HG02798 (cell line): Measurements from ENCODE around the gene NPC1.

ENCODE experiments used
- ATAC-seq: cut with Tn5 transposase; IDR thresholded peaks from one replicate; pipeline ENCODE4 v1.9.1; 2021; ENCODE audit warnings: mild to moderate bottlenecking; ENCODE audit not compliant: unreplicated experiment, poor library complexity

Gene NPC1

DNA sequence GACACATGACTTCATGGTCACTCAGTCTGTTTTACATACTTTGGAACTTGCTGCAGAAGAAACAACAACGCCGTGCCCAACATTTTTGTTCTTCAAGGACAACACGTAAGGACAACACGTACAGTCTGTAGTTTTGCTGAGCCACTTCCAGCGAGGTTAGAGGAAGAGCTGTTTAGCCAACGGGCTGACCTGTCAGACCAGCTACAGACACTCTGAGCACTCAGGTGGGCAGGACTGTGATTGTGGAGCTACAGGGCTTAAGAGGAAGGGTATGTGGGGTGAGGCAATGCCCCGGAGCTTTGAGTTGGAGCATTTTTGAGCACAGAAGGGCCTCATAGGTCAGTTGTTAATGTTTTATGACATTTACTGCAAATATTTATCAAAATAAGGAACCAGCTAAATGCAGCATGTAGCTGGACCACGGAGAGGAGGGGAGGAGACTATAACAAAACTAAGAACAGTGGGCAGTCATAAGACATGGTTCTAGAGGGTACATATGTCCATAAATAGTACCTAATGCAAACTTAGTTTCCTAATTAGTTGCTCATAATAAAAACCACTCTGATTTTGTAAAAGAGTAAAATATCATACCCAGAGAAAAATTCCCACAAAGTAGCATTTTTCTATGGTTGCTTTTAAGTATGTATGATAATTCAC lies 26.3 kb upstream of the NPC1 start:
- ATAC-seq, result no peak

DNA sequence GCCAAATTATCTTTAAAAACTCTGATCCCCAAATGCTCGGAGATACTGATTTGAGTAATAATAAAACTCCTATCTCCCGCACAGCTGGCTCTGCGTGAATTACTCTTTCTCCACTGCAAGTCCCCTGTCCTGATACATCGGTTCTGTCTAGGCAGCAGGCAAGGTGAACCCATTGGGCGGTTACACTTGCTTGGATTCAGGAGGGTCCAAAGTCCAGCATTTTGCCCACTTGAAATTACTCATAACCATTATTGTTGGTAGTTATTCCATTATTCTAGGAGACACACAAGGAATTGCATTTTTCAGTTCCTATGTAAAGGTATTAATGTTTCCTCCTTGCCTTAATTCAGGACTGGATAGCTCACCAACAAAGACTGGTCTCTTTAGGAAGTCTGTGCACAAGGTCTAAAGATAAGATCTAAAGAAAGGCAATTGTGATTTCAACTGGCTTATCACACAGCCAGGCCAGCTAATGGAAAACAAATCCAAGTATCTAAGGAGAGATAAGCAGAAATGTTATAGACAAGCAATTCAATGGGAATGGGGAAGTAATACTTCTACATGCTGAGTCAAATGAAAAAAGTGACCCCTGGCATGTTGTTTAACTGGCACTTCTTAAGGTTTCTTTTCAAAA lies 23.2 kb upstream of the NPC1 start:
- no peak for ATAC-seq

DNA sequence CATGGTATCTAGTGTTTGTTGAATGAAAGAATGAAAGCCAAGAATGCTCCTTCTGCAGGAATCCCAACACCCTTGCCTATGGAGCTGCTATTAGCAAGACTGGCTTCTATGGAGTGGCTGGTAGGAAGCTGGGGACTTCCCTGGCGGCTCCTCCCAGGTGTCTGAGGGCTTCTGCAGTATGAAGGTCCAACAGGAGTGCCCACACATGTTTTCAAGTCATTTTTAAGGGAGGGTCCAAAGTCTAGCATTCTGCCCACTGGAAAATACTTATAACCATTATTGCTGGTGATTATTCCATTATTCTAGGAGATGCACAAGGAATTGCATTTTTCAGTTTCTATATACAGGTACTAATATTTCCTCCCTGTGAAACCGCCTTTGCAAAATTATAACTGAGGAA lies 21.9 kb upstream of the NPC1 start:
- ATAC-seq, result no peak

DNA sequence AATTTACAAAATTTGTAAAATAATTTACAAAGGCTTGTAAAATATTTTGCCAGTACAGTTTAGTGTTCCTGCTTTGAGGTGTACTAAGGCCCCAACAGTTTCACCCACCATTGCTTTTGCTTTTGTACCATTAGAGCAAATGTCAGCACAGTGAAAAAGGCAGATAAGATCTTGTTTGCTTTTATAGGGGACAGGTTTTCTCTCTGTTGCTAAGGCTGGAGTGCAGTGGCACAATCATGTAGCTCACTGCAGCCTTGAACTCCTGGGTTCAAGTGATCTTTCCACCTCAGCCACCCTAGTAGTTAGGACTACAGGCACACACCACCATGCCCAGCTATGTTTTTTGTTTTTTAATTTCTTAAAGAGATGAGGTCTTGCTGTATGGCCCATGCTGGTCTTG lies 19.6 kb upstream of the NPC1 start:
- no peak for ATAC-seq

DNA sequence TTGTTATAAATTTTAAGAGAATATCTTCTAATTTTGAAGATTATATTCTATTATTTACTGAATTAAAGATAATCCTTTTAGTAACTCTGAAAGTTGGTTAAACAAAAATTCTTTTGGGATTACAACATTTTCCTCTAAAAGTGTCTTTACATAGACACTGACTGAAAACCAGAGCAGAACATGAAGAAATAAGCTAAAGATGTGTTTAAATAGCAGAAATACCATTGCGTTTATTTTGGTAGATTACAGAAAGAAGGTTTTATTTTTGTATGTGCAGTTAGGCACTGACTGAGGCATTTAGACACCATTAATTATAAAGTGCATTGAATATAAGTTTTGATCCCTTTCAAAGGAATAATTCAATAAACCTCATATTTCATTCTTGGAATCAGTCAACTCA lies 13.5 kb upstream of the NPC1 start:
- no peak for ATAC-seq

DNA sequence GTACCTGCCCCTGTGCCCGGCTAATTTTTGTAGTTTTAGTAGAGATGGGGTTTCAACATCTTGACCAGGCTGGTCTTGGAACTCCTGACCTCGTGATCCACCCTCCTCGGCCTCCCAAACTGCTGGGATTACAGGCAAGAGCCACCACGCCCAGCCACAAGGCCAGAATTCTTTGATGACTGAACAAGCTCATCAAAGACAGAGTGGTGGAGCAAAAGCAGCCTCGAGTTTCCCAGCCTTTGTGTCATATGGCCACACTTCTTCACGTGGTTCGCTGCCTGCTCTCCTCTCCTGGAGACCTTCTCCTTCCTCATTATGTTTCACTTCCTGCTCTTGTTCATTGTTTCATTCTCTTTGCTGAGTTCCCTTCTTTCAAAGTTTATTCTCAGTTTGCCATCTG lies 9.9 kb upstream of the NPC1 start:
- ATAC-seq, result no peak

DNA sequence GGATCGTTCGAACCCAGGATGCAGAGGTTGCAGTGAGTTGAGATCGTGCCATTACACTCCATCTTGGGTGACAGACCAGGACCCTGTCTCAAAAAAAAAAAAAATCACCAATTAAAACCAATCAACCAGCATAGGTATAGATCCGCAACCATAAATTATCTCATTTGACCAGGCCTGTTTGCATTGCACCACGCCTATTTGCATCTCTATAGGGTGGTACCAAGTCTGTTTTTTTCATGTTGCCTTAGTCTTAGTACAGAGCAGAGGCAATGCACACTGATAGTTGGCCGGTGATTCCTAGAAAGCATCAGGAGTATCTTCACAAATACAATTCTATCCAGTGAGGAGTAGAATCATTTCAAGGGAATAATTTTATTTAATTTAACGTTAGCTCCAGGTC lies 9.3 kb upstream of the NPC1 start:
- ATAC-seq, result no peak

DNA sequence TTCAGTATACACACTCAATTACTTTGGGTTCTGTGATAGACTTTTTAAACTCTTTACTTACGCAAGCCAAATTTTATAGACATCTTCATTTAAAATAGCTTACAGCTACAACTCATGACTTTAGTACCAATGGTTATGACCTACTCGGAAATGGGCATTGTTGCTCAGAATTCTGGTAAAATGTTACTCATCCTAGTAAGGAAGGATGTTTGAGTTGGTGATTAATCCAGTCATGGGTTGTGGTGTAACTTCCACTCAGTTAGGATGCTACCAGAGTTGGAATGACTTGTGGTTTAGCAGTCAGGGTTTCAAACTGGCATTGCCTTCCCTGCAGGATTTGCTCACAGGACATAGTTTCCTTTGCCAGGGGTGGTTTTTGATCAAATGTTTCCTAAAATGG lies 7.4 kb upstream of the NPC1 start:
- no peak for ATAC-seq

DNA sequence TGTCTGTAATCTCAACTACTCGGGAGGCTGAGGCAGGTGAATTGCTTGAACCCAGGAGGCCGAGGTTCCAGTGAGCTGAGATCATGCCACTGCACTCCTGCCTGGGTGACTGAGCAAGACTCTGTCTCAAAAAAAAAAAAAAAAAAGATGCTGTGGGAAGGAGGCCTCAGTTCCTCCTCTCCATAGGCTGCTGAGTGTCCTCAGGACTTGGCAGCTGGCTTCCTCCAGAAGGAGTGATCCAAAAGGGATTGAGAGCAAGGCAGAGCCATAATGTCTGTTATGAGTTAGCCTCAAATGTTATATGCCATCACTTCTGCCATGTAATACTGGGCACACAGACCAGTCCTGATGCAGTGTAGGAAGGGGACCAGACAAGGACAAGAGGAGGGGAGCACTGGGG lies 6.6 kb upstream of the NPC1 start:
- ATAC-seq, result no peak

DNA sequence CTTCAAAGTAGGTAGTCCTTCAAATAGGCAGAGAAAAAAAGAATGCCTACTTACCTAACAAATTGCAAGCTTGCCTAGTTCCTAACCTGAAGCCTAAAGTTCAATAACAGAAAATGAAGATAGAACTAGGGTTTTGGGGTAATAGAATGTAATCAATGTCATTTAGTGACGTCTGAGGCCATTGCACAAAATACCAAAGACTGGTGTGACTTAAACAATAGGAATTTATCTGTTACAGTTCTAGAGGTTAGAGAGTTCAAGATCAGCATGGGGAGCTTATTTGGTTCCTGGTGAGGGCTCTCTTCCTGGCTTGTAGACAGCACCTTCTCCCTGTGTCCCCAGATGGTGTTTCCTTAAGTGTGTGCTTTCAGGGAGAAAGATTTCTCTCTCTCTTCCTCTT lies 4.7 kb upstream of the NPC1 start:
- ATAC-seq, result no peak

DNA sequence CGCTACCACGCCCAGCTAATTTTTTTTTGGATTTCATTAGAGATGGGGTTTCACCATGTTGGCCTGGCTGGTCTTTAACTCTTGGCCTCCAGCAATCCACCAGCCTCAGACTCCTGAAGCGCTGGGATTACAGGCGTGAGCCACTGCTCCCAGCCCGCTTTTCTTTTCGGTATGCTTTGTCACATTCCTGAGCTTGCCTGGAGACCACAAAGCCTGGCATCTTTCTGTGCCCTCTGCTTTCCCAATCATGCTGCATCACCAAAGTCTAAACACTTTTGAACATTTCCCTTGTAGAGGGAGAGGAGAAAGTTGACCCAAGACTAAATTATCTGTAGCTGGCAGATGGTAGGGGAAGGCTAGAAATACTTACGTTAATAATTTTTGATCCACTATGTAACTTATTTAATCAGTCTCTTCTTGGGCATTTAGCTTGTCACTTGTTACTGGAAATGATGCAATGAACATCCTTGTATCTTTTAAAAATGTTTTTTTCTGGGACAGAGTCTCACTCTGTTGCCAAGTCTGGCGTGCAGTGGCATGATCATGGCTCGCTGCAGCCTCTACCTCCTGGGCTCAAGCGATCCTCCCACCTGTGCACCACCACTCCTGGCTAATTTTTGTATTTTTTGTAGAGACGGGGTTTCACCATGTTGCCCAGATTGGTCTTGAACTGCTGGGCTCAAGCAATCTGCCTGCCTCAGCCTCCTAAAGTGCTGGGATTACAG lies 2.7 kb upstream of the NPC1 start:
- ATAC-seq, result no peak

DNA sequence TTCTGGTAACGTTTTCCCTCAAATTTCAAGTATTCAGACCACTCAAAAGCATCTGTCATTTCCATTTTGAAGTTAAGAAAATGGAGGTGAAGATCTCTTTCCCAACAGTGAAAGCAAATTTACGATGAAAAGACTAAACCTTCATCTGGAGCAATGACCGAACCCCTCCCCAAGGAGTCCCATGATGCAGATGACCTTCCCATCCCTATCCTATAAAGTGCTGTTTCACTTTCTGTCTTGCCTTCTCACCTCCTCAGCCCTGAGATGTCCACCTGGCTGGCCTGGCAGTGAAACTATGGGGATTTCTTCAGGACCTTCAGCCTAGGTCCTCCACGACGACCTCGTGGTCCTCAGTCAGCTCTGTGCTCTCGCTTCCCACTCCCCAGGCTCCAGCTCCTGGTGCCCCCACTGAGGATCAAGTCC lies 925 bp upstream of the NPC1 start:
- no peak for ATAC-seq

DNA sequence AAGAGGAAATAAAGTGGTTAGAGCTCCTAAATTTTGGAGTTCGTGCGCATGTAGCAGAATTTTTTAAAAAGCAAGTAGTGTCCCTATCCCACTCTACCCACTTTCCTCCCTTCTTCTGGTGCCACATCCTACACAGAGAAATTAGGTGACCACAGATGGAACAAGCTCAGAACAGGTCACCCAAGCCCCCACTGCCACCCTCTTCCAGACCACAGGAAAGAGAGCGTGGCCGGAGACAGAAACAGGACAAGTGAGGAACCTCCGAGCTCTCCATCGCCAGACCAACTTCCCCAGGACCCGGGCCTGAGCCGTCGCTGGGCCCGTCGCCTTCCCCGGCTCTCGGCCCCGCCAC lies 433 bp downstream of the NPC1 start:
- no peak for ATAC-seq

DNA sequence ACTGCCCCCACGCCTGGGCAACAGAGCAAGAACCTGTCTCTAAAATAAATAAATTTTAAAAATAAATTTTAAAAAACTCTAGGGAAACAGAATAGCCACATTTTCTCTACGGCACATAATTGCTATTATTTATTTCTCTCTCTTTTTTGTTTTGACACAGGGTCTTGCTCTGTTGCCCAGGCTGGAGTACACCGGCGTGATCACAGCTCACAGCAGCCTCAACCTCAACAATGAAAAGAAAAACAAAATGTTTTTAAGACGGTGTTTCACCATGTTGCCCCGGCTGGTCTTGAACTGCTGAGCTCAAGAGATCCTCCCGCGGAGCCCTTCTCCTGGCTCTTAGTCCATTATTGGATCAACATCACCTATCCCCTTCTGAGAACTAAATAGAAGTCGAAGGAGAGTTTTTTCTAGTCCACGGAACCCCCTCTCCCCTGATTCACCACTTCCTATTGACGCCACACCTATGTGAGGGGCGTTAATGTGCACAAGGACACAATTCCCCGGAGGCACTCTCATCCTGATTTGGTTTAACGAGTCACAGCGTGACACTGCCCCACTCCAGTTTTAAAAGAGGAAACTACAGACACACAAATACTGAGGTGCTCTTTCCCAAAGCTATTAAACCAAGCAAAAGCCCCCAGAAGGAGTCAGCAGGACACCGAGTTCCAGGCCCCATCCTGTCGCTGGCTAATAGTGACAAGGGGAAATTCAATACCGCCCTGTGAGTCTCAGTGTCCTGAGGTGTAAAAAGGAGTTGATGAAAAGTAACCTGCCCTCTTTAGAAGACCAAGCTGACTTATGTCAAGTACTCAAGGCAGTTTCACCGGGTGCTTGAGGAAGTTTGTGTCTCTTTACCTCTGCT lies 1.1 kb downstream of the NPC1 start:
- ATAC-seq, result no peak

DNA sequence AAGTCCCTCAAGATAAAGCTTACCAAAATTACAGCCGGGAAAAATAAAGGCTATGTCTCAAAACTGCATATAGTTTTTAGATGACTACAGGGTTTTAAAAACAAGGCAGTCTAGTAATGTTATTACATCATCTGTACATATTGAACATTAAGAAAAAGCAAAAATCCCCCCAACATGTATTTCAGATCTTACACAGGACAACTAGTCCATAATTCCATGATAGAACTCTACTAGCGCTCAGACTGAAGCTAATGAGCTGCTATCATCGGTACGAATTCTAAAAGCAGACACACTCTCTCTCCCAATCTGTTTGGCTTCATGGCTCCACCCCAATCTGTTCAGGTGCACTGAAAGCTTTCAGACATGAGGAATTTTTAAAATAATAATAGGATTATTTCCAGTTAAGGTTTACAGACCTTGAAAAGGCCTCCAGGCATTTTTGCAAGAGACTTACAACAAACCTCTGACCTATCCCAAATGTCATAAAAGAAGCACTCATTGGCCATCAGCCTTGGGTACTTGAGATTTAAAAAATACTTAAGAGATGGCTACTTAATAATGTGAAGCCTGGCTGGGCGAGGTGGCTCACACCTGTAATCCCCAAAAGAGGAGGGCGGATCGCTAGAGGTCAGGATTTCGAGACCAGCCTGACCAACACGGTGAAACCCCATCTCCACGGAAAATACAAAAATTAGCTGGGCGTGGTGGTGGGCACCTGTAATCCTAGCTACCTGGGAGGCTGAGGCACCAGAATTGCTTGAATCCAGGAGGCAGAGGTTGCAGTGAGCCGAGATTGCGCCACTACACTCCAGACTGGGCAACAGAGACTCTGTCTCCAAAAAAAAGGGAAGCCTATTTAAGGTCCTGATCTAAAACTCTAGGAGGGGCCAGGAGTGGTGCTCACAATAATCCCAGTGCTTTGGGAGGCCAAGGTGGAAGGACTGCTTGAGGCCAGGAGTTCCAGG lies 2.0 kb downstream of the NPC1 start:
- no peak for ATAC-seq

DNA sequence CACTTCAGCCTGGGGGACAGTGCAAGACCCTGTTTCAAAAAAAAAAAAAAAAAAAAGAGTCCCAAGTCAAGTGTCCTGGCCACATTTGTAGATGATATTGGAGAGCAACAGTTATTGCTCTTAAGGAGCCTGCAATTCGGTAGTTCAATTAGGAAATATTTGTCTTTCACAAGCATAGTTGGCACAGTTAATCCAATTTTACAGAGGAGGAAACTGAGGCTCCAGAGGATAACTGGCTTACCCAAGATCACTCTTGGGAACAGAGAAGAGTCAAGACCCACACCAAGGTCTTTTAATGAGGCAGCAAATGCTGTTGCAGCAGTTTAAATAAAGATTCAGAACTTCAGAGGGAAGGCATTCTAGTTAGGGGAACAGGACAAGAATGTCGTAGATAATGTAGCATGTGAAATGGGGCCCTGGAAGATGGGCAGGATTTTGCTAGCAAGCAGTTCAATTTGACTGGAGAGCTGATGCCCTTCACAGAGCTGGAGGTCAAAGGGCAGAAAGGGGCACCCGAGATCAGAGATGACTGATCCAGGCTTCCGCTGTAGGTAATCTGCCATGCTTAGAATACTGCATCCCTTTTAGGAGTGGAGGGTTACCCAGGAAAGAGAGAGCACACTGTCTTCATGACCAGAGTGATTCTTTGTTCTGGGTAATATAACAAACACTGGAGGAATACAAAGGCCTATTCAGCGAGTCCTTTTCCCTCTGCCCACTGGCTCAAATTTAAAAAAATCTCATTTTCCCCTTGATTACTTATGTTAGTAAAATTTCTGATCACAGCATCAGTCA lies 3.0 kb downstream of the NPC1 start:
- ATAC-seq, result no peak

DNA sequence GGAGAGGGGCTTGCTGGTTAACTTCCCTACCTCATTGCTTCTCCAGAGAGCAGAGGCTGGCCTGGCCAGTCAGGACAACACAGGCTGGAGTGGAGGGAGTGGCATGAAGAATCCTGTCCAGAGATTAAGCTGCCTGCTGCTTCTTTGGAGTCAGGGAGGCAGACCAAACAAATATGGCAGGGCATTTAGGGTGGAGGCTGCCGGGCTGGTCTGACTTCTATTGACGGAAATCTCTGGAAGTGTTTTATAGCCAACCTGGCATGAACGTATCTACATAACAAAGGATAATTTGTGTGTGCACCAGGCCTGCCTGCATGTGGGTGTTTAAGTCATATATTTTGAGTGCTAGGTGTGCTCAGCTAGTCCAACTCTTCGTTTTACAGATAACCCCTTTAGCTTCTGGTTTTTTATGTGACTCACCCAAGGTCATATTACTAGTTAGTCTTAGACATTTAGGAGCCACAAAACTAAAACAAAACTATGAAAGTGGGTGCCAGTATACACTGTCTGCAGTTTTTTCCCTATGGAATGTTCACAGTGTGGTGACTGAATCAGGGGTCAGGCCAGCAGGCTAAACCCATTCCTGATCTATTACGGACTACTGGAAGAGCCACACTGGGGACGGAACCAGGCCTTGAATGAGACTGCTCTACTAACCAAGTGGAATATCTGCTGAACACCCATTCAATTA lies 5.5 kb downstream of the NPC1 start:
- no peak for ATAC-seq

DNA sequence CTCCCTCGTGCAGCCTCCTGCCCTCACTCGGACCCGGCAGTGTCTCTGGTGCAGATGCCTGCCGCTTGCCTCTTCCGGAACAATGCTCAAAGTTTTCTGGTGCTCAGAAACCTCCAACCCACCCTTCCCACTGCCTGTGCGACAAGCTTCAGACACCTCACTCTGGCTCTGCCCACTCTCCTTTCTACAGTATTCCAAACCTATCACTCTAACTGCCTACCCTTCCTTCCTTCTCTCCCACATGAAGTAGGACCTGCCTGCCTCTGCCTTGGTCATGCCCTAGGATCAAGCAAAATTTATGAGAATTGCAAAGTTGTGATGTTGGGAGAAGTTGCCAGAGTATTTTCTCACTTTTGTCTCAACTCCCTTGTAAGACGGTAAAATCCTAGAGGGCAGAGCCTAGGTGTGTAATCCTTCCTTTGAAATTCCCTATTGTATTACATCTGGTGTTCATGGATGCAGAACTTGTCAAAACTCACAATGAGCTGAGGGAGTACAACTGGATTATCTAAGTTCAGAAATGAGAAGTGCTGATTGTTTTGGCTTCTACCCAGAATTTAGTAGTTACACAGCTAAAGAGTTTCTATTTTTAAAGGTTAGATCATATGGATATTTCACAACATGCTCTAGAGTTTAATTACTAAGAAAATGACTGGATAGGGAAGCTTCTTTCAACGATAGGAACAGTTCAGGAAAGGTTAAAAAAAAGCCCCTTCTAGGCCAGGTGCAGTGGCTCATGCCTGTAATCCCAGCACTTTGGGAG lies 7.2 kb downstream of the NPC1 start:
- ATAC-seq, result no peak
